ENCODE measurements around the gene BTBD2. TPM values are rescaled to one million over a fixed set of nuclear protein-coding genes. Genes with fewer than 3 reads are reported as not detected.

The BTBD2 gene
- total RNA-seq, 4 donors from 2014 or later = 54.6 to 82.9 (median 63.6) TPM

- Histone ChIP-seq H3K4me3 (no peak overlapping the region), H3K4me1 (no peaks in the 10 kb centered on the region), H3K9me3 (no peaks in the 10 kb centered on the region), H3K36me3 (peaks cover 0 to 35% of the 10 kb centered on the region in 2 donors), H3K27ac (no peak overlapping the region), H3K27me3 (no peaks in the 10 kb centered on the region)
- in situ Hi-C loops (cut with MboI; ENCODE audit: low sequenced_read_pairs in 4 of 4) = no loop called here
- intact Hi-C loops (cut with DNase I; ENCODE audit: low total_unique reads) = no loop called here
- DNase-seq (no peak), ATAC-seq (no peak)
- TF ChIP-seq POLR2A (IDR thresholded peaks at IDR 0.05) (no peak), CTCF (IDR thresholded peaks at IDR 0.05 in 4 of 5, conservative IDR thresholded peaks at IDR 0.05 in 1 of 5) (no peak)
These were observed 37.1 kb downstream of the BTBD2 start for GRCh38 chr19:1978346-1978894.

GRCh38 chr19:1977120-1977519 is 38.4 kb downstream of the BTBD2 start:
- peaks cover 0 to 34% of the 10 kb centered on the region in 2 donors for H3K36me3 ChIP-seq
- intact Hi-C loops (cut with DNase I; ENCODE audit: low total_unique reads) (no loop called here), in situ Hi-C loops (cut with MboI; ENCODE audit: low sequenced_read_pairs in 4 of 4) (no loop called here)
- no peaks in the 10 kb centered on the region for H3K9me3 ChIP-seq
- TF ChIP-seq POLR2A (IDR thresholded peaks at IDR 0.05) (no peak), CTCF (IDR thresholded peaks at IDR 0.05 in 4 of 5, conservative IDR thresholded peaks at IDR 0.05 in 1 of 5) (no peak)
- no peaks in the 10 kb centered on the region for H3K27me3 ChIP-seq
- H3K4me1 ChIP-seq = no peaks in the 10 kb centered on the region
- DNase-seq = no peak
- no peak overlapping the region for H3K27ac ChIP-seq
- no peak overlapping the region for H3K4me3 ChIP-seq
- ATAC-seq = no peak

GRCh38 chr19:1975162-1975480 is 40.4 kb downstream of the BTBD2 start:
- Histone ChIP-seq H3K27ac (no peak overlapping the region), H3K36me3 (peaks cover 0 to 15% of the 10 kb centered on the region in 2 donors), H3K4me1 (no peaks in the 10 kb centered on the region), H3K27me3 (no peaks in the 10 kb centered on the region), H3K4me3 (no peak overlapping the region), H3K9me3 (no peaks in the 10 kb centered on the region)
- ATAC-seq = no peak
- in situ Hi-C loops (cut with MboI; ENCODE audit: low sequenced_read_pairs in 4 of 4) (no loop called here), intact Hi-C loops (cut with DNase I; ENCODE audit: low total_unique reads) (no loop called here)
- no peak for DNase-seq
- TF ChIP-seq POLR2A (IDR thresholded peaks at IDR 0.05) (no peak), CTCF (IDR thresholded peaks at IDR 0.05 in 4 of 5, conservative IDR thresholded peaks at IDR 0.05 in 1 of 5) (no peak)

GRCh38 chr19:1974381-1975161 is 40.9 kb downstream of the BTBD2 start:
- intact Hi-C loops (cut with DNase I; ENCODE audit: low total_unique reads) = no loop called here
- no peak overlapping the region for H3K27ac ChIP-seq
- DNase-seq = no peak

More at GRCh38 chr19:1974381-1975161, 40.9 kb downstream of the BTBD2 start:
- H3K27me3 ChIP-seq = no peaks in the 10 kb centered on the region
- H3K4me1 ChIP-seq = no peaks in the 10 kb centered on the region
- TF ChIP-seq CTCF (IDR thresholded peaks at IDR 0.05 in 4 of 5, conservative IDR thresholded peaks at IDR 0.05 in 1 of 5) (no peak), POLR2A (IDR thresholded peaks at IDR 0.05) (no peak)
- no peak for ATAC-seq
- no peak overlapping the region for H3K4me3 ChIP-seq
- no peaks in the 10 kb centered on the region for H3K9me3 ChIP-seq
- peaks cover 0 to 13% of the 10 kb centered on the region in 2 donors for H3K36me3 ChIP-seq
- in situ Hi-C loops (cut with MboI; ENCODE audit: low sequenced_read_pairs in 4 of 4) = no loop called here
